Uterus (tissue), 4 donors: Measurements from ENCODE around the gene BAIAP2. TPM values are rescaled to one million over a fixed set of nuclear protein-coding genes. Genes with fewer than 3 reads are reported as not detected.

ENCODE experiments used
- DNase-seq, 2 donors: peaks; one replicate each; pipeline ENCODE4 v3.0.0-alpha.2; 2019 to 2020
- H3K27ac ChIP-seq, 2 donors: fragments of 200-600 bp; sonication (generic); 1 replicate in 1 of 2; 2 replicates in 1 of 2; pipeline ENCODE4 v1.5.1; 2016 to 2018
- H3K27me3 ChIP-seq, 2 donors: fragments of 200-600 bp; sonication (generic); one replicate each; pipeline ENCODE4 v1.5.1; 2018 to 2019; ENCODE audit warnings: control low read depth in 1 of 2
- H3K36me3 ChIP-seq, 2 donors: fragments of 200-600 bp; sonication (generic); one replicate each; pipeline ENCODE4 v1.5.1; 2019; ENCODE audit warnings: control low read depth in 1 of 2
- H3K4me1 ChIP-seq, 2 donors: fragments of 200-600 bp; sonication (generic); one replicate each; pipeline ENCODE4 v1.5.1; 2018 to 2019; ENCODE audit warnings: control low read depth in 1 of 2
- H3K4me3 ChIP-seq, 2 donors: fragments of 200-600 bp; sonication (generic); 1 replicate in 1 of 2; 2 replicates in 1 of 2; pipeline ENCODE4 v1.5.1; 2018 to 2019; ENCODE audit warnings: mild to moderate bottlenecking in 1 of 2
- H3K9me3 ChIP-seq, 2 donors: fragments of 200-600 bp; sonication (generic); one replicate each; pipeline ENCODE4 v1.5.1; 2019; ENCODE audit warnings: control low read depth in 1 of 2
- POLR2A ChIP-seq, 2 donors: fragments of 450-650 bp; IDR thresholded peaks; one replicate each; pipeline ENCODE4 v1.6.1; 2016; ENCODE audit warnings: antibody characterized with exemption in 2 of 2, mild to moderate bottlenecking in 1 of 2, moderate library complexity in 1 of 2
- intact Hi-C: fragments of 100-400 bp; cut with DNase I; formaldehyde crosslinking; loops from one replicate; pipeline ENCODE4 v1.15.1; 2023; ENCODE audit warnings: low total_unique reads
- total RNA-seq, 4 donors: library from RNA; depleted of rRNA in 3 of 4; stranded (reverse); fragments of >200 nt in 3 of 4; gene quantifications; one replicate each; pipeline versions ENCODE4 v1.1.0 to v1.2.4, GENCODE V29; 2014 to 2023
- TF ChIP-seq, protein P1 (sequence below), 4 experiments: fragments of 200-600 bp in 2 of 4; fragments of 450-650 bp in 2 of 4; sonication (generic) in 2 of 4; IDR thresholded peaks; one replicate each; pipeline ENCODE4 v1.5.1; 2016 to 2019; ENCODE audit warnings: antibody characterized with exemption in 4 of 4, mild to moderate bottlenecking in 2 of 4, moderate library complexity in 1 of 4
- donor health status: DM: yes; HTN: yes; CAD: no.

BAIAP2 gene
- total RNA-seq, 4 donors from 2014 or later, result 16.5 to 70.7 (median 45.8) TPM

DNA sequence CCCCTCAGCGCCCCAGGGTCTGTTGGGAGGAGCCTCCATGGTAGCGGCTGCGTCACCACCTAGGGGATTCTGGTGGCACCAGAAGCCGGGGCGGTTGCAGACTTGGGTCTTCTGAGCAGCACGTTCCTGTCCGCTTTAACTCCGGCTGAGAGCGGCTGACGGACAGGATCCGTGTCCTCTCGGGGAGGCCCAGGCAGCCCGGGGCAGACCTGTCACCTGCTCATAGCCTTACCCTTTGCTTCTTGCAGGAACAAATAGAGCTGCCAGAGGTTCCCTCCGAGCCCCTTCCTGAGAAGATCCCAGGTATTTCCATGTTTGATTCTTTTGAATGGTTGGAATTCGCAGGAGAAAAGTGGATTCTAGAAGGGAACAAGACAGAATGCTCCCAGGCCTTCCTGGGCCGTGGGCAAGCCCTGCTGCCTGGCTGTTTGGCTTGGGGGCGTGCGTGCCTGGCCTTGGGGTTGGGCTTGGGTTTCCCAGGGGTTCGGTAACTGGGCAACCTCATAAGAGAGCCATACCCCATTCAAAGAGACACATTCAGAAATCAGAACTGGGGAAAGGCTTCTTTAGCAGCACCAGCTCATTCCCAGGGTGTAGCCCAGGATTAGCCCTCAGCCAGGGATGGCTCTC lies 36.7 kb upstream of the BAIAP2 start:
- Histone ChIP-seq H3K4me3 (no peak overlapping the region), H3K4me1 (peaks cover 3 to 8% of the 10 kb centered on the region in 2 donors), H3K27me3 (no peaks in the 10 kb centered on the region), H3K9me3 (no peaks in the 10 kb centered on the region), H3K27ac (no peak overlapping the region), H3K36me3 (no peaks in the 10 kb centered on the region)
- no peak for DNase-seq
- TF ChIP-seq, protein P1, sequence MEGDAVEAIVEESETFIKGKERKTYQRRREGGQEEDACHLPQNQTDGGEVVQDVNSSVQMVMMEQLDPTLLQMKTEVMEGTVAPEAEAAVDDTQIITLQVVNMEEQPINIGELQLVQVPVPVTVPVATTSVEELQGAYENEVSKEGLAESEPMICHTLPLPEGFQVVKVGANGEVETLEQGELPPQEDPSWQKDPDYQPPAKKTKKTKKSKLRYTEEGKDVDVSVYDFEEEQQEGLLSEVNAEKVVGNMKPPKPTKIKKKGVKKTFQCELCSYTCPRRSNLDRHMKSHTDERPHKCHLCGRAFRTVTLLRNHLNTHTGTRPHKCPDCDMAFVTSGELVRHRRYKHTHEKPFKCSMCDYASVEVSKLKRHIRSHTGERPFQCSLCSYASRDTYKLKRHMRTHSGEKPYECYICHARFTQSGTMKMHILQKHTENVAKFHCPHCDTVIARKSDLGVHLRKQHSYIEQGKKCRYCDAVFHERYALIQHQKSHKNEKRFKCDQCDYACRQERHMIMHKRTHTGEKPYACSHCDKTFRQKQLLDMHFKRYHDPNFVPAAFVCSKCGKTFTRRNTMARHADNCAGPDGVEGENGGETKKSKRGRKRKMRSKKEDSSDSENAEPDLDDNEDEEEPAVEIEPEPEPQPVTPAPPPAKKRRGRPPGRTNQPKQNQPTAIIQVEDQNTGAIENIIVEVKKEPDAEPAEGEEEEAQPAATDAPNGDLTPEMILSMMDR (IDR thresholded peaks at IDR 0.05), result no peak
- TF ChIP-seq POLR2A (IDR thresholded peaks at IDR 0.05), result no peak
- intact Hi-C loops, result no loop called here

- TF ChIP-seq, protein P1 (IDR thresholded peaks at IDR 0.05), result no peak
- TF ChIP-seq POLR2A (IDR thresholded peaks at IDR 0.05), result no peak
- H3K27me3 ChIP-seq, result peaks cover 0 to 5% of the 10 kb centered on the region in 2 donors
- H3K4me1 ChIP-seq, result peaks cover 7 to 8% of the 10 kb centered on the region in 2 donors
- intact Hi-C loops, result no loop called here
- no peak overlapping the region for H3K4me3 ChIP-seq
- H3K9me3 ChIP-seq, result no peaks in the 10 kb centered on the region
- H3K27ac ChIP-seq, result no peak overlapping the region
- no peaks in the 10 kb centered on the region for H3K36me3 ChIP-seq
- no peak for DNase-seq
Measured at GRCh38 chr17:80998748-80999535, 36.0 kb upstream of the BAIAP2 start.

DNA sequence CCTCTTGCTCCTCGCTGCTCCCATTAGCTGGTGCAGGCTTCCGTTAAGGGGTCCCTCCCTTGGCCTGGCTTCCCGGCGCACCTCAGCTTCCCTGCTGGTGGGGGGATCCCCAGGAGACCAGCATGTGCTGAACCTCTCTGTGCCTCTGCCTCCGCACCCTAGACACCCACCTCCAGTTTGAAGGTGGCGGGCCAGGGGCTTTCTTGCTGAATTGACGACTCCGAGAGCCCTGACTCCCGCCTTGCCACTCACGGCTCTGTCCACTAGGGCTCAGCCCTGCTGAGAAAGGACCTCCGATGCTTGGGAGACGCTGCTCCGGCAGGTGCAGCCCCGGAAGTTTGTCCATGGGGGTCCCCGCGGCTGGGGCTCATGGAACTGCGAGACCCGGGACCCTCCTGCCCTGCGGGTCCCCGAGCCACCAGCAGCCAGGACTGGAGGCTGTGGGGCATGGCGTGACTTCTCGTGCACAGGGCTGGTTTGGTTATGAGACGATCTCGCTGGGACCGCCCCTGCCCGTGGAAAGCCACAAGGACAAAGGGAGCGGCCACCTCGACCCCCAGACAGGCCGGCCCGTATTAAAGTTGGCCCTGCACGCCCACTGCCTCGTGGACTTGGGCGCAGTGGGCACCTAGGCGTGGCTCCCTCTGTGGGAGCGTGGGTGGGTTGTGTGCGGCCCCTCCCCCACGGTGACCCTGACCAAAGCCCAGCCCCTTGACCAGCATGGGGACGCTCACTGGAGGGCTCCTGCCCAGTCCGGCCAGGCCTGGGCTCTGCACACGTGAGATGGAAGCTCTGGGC lies 35.2 kb upstream of the BAIAP2 start:
- H3K36me3 ChIP-seq, result no peaks in the 10 kb centered on the region
- TF ChIP-seq, protein P1 (IDR thresholded peaks at IDR 0.05), result no peak
- TF ChIP-seq POLR2A (IDR thresholded peaks at IDR 0.05), result no peak
- intact Hi-C loops, result no loop called here

DNA sequence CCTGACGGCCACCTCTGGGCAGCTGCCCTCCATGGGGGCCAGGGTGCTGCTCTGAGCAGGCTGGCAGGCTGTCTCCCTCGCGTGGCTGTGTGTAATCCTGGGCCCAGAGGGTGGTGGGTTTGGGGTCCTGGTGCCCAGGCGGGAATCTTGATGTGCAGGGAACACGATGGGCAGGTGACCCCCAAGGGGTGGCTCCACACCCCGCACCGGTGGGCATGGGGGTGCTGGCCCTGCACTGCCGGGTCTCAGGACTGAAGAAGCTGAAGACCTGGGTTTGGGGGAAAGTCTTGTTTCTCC lies 34.7 kb upstream of the BAIAP2 start:
- no peak for DNase-seq
- intact Hi-C loops, result no loop called here
- H3K9me3 ChIP-seq, result no peaks in the 10 kb centered on the region
- no peaks in the 10 kb centered on the region for H3K36me3 ChIP-seq
- H3K27me3 ChIP-seq, result peaks cover 0 to 17% of the 10 kb centered on the region in 2 donors
- TF ChIP-seq, protein P1 (IDR thresholded peaks at IDR 0.05), result no peak
- no peak for TF ChIP-seq POLR2A (IDR thresholded peaks at IDR 0.05)
- H3K27ac ChIP-seq, result no peak overlapping the region
- peaks cover 8 to 14% of the 10 kb centered on the region in 2 donors for H3K4me1 ChIP-seq
- H3K4me3 ChIP-seq, result no peak overlapping the region

More for the DNA sequence above, 35.2 kb upstream of the BAIAP2 start:
- peaks cover 8 to 14% of the 10 kb centered on the region in 2 donors for H3K4me1 ChIP-seq
- H3K27ac ChIP-seq, result no peak overlapping the region
- DNase-seq, result no peak
- H3K4me3 ChIP-seq, result no peak overlapping the region
- H3K27me3 ChIP-seq, result peaks cover 0 to 13% of the 10 kb centered on the region in 2 donors
- H3K9me3 ChIP-seq, result no peaks in the 10 kb centered on the region
